ENCODE measurements around the gene MINDY2. TPM values are rescaled to one million over a fixed set of nuclear protein-coding genes. Genes with fewer than 3 reads are reported as not detected.

MINDY2 gene
- total RNA-seq, 1 experiment from 2014 or later = 17.6 TPM

GRCh38 chr15:58889363-58889762 is 118.3 kb downstream of the MINDY2 start:
- H3K4me3 ChIP-seq (replicated peaks in 1 of 2; ENCODE audit: low read depth in 1 of 2, low read length in 2 of 2) = no peak overlapping the region
- DNase-seq (ENCODE audit: low read depth, low spot score) (no peak), ATAC-seq (no peak)
- H3K9ac ChIP-seq (ENCODE audit: low read length) = no peak overlapping the region
- no peak overlapping the region for H3K4me2 ChIP-seq (ENCODE audit: low read length)
- H2AFZ ChIP-seq (ENCODE audit: low read depth, low read length, poor library complexity, severe bottlenecking) = no peak overlapping the region
- no peaks in the 10 kb centered on the region for H3K9me2 ChIP-seq (ENCODE audit: insufficient read depth)
- intact Hi-C loops (cut with micrococcal nuclease) = no loop called here
- no peaks in the 10 kb centered on the region for H3K4me1 ChIP-seq (ENCODE audit: control insufficient read depth in 1 of 2, insufficient read depth in 2 of 2, low read length in 2 of 2)
- no TSS peak for BruUV-seq (replicated peaks)
- ChIA-PET CTCF (interaction anchor here (0.6 to 1.5 kb wide), 2 partner anchors 21 to 23 kb away, joined by 4 to 5 read pairs; no protein-coding TSS in a partner anchor), RAD21 (ENCODE audit: low non-redundant PET in 1 of 2, low total read pairs in 2 of 2, uncharacterized antibody in 2 of 2, unreplicated experiment in 2 of 2) (no interaction called here), POLR2A (no interaction called here)
- TF ChIP-seq YY1 (IDR thresholded peaks at IDR 0.05; ENCODE audit: extremely low read depth, insufficient replicate concordance, low read depth, low read length) = no peak
- TF ChIP-seq RAD21 (IDR thresholded peaks at IDR 0.05; ENCODE audit: low read depth) = no peak
- no peak for TF ChIP-seq CBX3 (IDR thresholded peaks at IDR 0.05; ENCODE audit: low read depth)
- TF ChIP-seq CEBPB (IDR thresholded peaks at IDR 0.05; ENCODE audit: low read depth) = no peak
- no peak for TF ChIP-seq POLR2A (IDR thresholded peaks at IDR 0.05; ENCODE audit: borderline replicate concordance, extremely low read depth, insufficient read depth, insufficient read length)
- TF ChIP-seq ATF3 (IDR thresholded peaks at IDR 0.05) = no peak
- H3K27ac ChIP-seq (ENCODE audit: low read depth, low read length) = no peak overlapping the region
- H3K27me3 ChIP-seq (ENCODE audit: insufficient read depth, low read length) = no peaks in the 10 kb centered on the region
- peaks cover 19% of the 10 kb centered on the region; the same call in 1 of the 2 replicates for H3K79me2 ChIP-seq (ENCODE audit: insufficient read depth, low read length)
- H4K20me1 ChIP-seq (ENCODE audit: insufficient read depth) = no peaks in the 10 kb centered on the region
- peaks cover 63 to 77% of the 10 kb centered on the region in 2 experiments for H3K36me3 ChIP-seq (ENCODE audit: control insufficient read depth in 1 of 2, insufficient read depth in 2 of 2, low read length in 2 of 2)
- H3K9me3 ChIP-seq (ENCODE audit: control insufficient read depth in 1 of 2, insufficient read depth in 1 of 2, low read depth in 1 of 2, low read length in 2 of 2) = no peaks in the 10 kb centered on the region

- no TSS peak for BruUV-seq (replicated peaks)
- no peaks in the 10 kb centered on the region for H3K9me3 ChIP-seq (ENCODE audit: control insufficient read depth in 1 of 2, insufficient read depth in 1 of 2, low read depth in 1 of 2, low read length in 2 of 2)
- H3K79me2 ChIP-seq (ENCODE audit: insufficient read depth, low read length) = peaks cover 64% of the 10 kb centered on the region
- DNase-seq (ENCODE audit: low read depth, low spot score) (no peak), ATAC-seq (no peak)
- no peak overlapping the region for H3K9ac ChIP-seq (ENCODE audit: low read length)
- H3K4me3 ChIP-seq (replicated peaks in 1 of 2; ENCODE audit: low read depth in 1 of 2, low read length in 2 of 2) = no peak overlapping the region
- no peaks in the 10 kb centered on the region; the same call in 1 of the 2 replicates for H4K20me1 ChIP-seq (ENCODE audit: insufficient read depth)
- H3K27me3 ChIP-seq (ENCODE audit: insufficient read depth, low read length) = no peaks in the 10 kb centered on the region
- no peaks in the 10 kb centered on the region for H3K9me2 ChIP-seq (ENCODE audit: insufficient read depth)
- peaks cover 49 to 52% of the 10 kb centered on the region in 2 experiments for H3K36me3 ChIP-seq (ENCODE audit: control insufficient read depth in 1 of 2, insufficient read depth in 2 of 2, low read length in 2 of 2)
- H3K4me1 ChIP-seq (ENCODE audit: control insufficient read depth in 1 of 2, insufficient read depth in 2 of 2, low read length in 2 of 2) = no peaks in the 10 kb centered on the region
- no peak overlapping the region for H3K27ac ChIP-seq (ENCODE audit: low read depth, low read length)
- H2AFZ ChIP-seq (ENCODE audit: low read depth, low read length, poor library complexity, severe bottlenecking) = no peak overlapping the region
- ChIA-PET CTCF (no interaction called here), RAD21 (ENCODE audit: low non-redundant PET in 1 of 2, low total read pairs in 2 of 2, uncharacterized antibody in 2 of 2, unreplicated experiment in 2 of 2) (no interaction called here), POLR2A (interaction anchor here (1.1 kb wide), 1 partner anchor 18 kb away, joined by 4 read pairs; no protein-coding TSS in a partner anchor)
- no peak overlapping the region for H3K4me2 ChIP-seq (ENCODE audit: low read length)
- intact Hi-C loops (cut with micrococcal nuclease) = no loop called here
- TF ChIP-seq POLR2A (IDR thresholded peaks at IDR 0.05; ENCODE audit: borderline replicate concordance, extremely low read depth, insufficient read depth, insufficient read length) = no peak
- no peak for TF ChIP-seq MAX (IDR thresholded peaks at IDR 0.05)
- no peak for TF ChIP-seq CEBPB (IDR thresholded peaks at IDR 0.05; ENCODE audit: low read depth)
- TF ChIP-seq ELF1 (IDR thresholded peaks at IDR 0.05; ENCODE audit: borderline replicate concordance, low read depth) = no peak
- TF ChIP-seq SIN3A (IDR thresholded peaks at IDR 0.05; ENCODE audit: low read depth) = no peak
- no peak for TF ChIP-seq EGR1 (IDR thresholded peaks at IDR 0.05; ENCODE audit: low read depth)
- TF ChIP-seq SRF (IDR thresholded peaks at IDR 0.05; ENCODE audit: low read depth) = no peak
Measured at GRCh38 chr15:58898150-58898680, 127.1 kb downstream of the MINDY2 start.
